GM12875 (cell line): ENCODE results near the gene PSORS1C2.

ENCODE experiments used
- H3K4me3 ChIP-seq: one replicate; pipeline ENCODE4 v1.5.1; 2011; ENCODE audit warnings: low read depth, low read length, control low read depth
- TF ChIP-seq, protein P1 (sequence below): IDR thresholded peaks from 2 replicates; pipeline ENCODE4 v1.5.1; 2011; ENCODE audit warnings: low read depth, mild to moderate bottlenecking, control low read depth, inconsistent platforms, low read length, moderate library complexity, borderline replicate concordance; ENCODE audit not compliant: insufficient read depth

PSORS1C2 gene

DNA sequence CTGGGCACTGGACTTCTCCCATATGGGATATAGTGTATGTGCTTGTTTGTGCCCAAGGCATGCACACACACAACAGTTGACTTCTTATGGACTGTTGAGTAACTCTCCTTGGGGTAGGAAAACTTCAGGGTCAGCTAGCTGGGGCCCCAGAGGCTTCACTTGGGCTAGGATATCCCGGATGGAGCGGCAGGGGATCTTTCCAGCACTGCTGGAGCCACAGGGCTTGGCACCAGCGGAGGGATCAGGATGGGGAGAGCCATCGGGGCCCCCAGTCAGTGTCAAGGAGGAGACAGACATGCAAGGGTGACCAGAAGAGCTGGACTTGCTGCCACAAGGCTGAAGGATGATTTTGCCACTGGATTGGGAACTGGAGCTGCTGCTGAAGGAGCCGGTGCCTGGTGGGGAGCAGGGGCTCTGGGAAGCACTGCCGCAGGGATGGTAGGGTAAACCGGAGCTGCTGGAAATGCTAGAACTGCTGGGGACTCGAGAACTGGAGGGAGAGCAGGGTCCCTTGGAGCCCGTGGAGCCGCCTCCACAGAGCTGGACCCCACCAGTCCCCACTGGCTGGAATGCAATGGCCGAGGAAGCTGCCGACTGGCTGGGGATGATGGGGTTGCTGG is 22.8 kb downstream of the PSORS1C2 start:
- TF ChIP-seq, protein P1, sequence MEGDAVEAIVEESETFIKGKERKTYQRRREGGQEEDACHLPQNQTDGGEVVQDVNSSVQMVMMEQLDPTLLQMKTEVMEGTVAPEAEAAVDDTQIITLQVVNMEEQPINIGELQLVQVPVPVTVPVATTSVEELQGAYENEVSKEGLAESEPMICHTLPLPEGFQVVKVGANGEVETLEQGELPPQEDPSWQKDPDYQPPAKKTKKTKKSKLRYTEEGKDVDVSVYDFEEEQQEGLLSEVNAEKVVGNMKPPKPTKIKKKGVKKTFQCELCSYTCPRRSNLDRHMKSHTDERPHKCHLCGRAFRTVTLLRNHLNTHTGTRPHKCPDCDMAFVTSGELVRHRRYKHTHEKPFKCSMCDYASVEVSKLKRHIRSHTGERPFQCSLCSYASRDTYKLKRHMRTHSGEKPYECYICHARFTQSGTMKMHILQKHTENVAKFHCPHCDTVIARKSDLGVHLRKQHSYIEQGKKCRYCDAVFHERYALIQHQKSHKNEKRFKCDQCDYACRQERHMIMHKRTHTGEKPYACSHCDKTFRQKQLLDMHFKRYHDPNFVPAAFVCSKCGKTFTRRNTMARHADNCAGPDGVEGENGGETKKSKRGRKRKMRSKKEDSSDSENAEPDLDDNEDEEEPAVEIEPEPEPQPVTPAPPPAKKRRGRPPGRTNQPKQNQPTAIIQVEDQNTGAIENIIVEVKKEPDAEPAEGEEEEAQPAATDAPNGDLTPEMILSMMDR = no peak
- H3K4me3 ChIP-seq = no peak overlapping the region

DNA sequence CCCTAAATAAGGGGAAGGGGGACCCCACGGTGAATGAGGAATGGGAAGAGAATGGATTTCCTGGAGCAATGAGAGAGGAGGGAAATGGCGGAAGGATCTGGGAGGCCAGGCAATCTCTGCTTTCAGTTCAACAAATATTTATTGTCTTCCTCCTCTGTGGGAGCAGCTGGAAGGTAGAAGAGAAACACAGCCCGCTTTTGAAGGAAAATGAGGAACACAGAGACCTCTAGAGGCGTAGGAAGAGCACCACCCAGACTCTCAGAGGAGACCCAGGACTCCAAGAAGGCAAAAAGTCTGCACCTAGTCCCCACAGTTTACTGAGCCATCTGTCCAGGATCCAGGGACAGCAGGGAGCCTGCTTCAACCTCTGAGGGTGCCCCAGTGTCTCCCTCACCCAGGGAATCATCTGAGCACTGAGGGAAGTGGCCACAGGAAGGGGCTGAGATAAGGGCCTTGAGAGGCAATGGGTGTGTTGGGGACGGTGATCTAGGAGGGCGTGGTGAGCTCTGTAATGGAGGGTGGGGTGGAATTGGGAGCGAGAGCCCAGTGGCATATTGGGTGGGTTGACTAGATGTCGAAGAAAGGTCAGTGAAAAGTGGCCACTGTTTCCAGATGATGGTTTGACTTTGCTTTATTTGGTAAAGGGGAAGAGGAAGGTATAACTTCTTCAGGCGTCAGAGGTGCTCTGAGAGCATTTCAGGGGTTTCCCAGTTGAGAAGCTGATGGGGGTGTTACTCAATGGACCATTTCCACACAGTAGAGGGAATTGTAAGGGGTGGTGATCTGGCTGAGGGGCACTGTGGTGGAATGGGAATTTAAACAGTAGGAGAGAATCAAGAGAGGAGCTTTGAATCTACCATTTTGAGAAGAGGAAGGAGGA is 23.7 kb downstream of the PSORS1C2 start:
- H3K4me3 ChIP-seq = no peak overlapping the region
- TF ChIP-seq, protein P1 = no peak

GRCh38 chr6:31114541-31114878 is 24.4 kb downstream of the PSORS1C2 start, which contains the start of gene PSORS1C1:
Gene PSORS1C1, plus strand, starts transcription at chr6:31114800. Its CDS starts 14,833 bp downstream, at chr6:31129633.
- TF ChIP-seq, protein P1 = no peak

DNA sequence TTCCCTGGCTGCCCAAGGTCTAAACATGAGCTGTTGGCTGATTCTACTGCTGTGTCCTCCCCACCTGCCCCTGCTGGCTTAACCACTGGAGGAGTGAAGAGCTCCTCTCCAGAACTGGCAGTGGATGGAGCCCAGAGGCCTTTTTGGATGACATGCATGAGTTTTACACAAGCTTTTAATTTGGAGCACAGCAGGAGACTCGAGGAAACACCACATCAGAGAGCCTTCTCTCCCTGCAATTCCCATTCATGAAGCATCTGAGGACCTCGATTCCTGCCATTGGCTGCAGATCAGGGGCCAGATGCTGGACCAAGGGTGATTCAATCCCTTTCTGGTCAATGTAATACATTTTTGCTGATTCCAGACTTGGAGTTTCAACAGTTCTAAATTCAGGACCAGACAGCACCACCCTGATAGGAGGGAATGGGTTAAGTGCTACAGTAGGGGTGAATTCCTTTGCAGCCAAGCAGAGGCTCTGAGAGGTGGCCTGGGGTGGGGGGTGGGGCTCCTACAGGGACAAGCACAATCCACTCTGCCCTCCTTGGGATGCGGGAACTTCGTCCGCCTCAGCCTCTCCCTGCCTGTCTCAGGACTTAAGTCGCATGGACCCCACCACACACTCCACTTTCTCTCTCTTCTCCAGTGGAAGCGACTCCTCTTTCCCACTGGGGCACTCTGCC is 24.9 kb downstream of the PSORS1C2 start:
- H3K4me3 ChIP-seq = no peak overlapping the region

More at GRCh38 chr6:31114541-31114878, 24.4 kb downstream of the PSORS1C2 start, which contains the start of gene PSORS1C1:
- no peak within 1 kb of the TSS for H3K4me3 ChIP-seq

DNA sequence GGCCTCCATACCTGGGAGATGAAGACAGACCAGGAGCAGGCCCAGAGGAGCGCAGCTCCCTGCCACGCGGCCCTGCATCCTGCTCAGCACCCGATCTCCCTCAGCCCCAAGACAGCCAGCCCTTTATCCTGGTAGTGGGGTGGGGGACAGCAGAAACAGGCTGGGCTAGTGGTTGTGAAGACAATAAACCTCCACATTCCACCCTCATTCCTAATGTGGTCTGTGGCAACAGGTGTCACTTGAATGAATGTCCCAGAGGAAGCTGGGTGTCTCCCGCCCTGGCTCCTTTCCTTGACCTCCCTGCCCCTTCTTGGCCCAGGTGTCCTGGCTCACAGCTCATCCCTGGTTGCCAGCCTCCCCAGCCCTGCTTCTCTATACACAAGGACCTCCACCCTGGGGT is 26.4 kb downstream of the PSORS1C2 start, which contains the start of gene C6orf15:
C6orf15 (minus strand) TSS at position 98 of the 400 bp plus-strand sequence; CDS start at position 78, 20 bp downstream.
- no peak within 1 kb of the TSS for H3K4me3 ChIP-seq
- TF ChIP-seq, protein P1 = no peak

More for the DNA sequence above, 24.9 kb downstream of the PSORS1C2 start:
- TF ChIP-seq, protein P1 = no peak

DNA sequence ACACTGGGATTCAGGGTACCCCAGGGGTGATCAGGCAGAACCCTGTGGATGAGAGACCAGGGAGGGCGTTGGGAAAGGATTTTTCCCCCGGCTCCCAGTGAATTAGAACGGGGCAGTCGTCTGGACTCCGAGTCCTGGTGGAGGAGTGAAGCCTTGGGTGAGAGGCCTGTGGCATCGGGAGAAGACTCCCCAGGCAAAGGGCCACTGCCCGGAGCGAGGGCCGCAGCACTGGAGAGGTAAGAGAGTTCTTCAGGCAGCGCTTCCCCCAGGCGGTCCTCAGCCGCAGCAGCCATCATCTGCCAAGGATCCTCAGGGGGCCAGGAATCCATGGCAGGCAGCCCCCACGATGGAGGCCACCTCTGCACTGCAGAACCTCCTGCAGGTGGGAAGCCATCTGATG is 27.2 kb downstream of the PSORS1C2 start:
- no peak overlapping the region for H3K4me3 ChIP-seq
- TF ChIP-seq, protein P1 = no peak
